ENCODE results near the gene TMEM14C.

- TF ChIP-seq POLR2A (IDR thresholded peaks at IDR 0.05; ENCODE audit: low read depth, low read length) (no peak), CTCF (IDR thresholded peaks at IDR 0.05; ENCODE audit: extremely low read depth in 1 of 2, insufficient read depth in 1 of 2, low read depth in 1 of 2, low read length in 2 of 2) (no peak)
These were observed 860 bp upstream of the TMEM14C start for GRCh38 chr6:10721850-10722569.

Measured in endothelial cell of umbilical vein (primary cell).